Right lobe of liver (tissue), 6 donors: Measurements from ENCODE around the gene TICAM1. TPM values are rescaled to one million over a fixed set of nuclear protein-coding genes. Genes with fewer than 3 reads are reported as not detected.
"Not testable (repeated sequence)": the region's sequence is repeated elsewhere in the genome, so short reads cannot be mapped to it uniquely, and the experiment has no call there.

ENCODE experiments used
- ATAC-seq, 4 donors: fragments of 200-7000 bp; cut with Tn5 transposase; one replicate each; pipeline ENCODE4 v1.9.1; 2020; ENCODE audit warnings: mild to moderate bottlenecking in 4 of 4, moderate library complexity in 4 of 4
- DNase-seq, 3 donors: peaks; one replicate each; pipeline ENCODE4 v3.0.0-alpha.2; 2020
- H3K27ac ChIP-seq, 3 donors: fragments of 200-600 bp; one replicate each; pipeline ENCODE4 v1.8.0; 2022
- H3K27me3 ChIP-seq, 2 donors: fragments of 200-600 bp; one replicate each; pipeline ENCODE4 v1.8.0; 2022
- H3K36me3 ChIP-seq, 4 donors: fragments of 200-600 bp; sonication (generic) in 1 of 4; one replicate each; pipeline versions ENCODE4 v1.5.1 to v1.8.0; 2017 to 2022; ENCODE audit warnings: control low read depth in 1 of 4
- H3K4me1 ChIP-seq, 4 donors: fragments of 200-600 bp; sonication (generic) in 1 of 4; one replicate each; pipeline versions ENCODE4 v1.5.1 to v1.8.0; 2017 to 2022; ENCODE audit warnings: control low read depth in 1 of 4
- H3K4me3 ChIP-seq, 3 donors: fragments of 200-600 bp; one replicate each; pipeline ENCODE4 v1.8.0; 2022
- H3K9me3 ChIP-seq, 4 donors: fragments of 200-600 bp; sonication (generic) in 1 of 4; one replicate each; pipeline versions ENCODE4 v1.5.1 to v1.8.0; 2017 to 2022; ENCODE audit warnings: control low read depth in 1 of 4
- CTCF ChIP-seq, 4 donors: fragments of 200-600 bp in 3 of 4; fragments of 450-650 bp in 1 of 4; IDR thresholded peaks; one replicate each; pipeline versions ENCODE4 v1.5.1 to v1.8.0; 2016 to 2022; ENCODE audit warnings: antibody characterized with exemption in 4 of 4, mild to moderate bottlenecking in 2 of 4
- POLR2A ChIP-seq: fragments of 450-650 bp; IDR thresholded peaks from one replicate; pipeline ENCODE4 v1.6.1; 2017; ENCODE audit warnings: antibody characterized with exemption, mild to moderate bottlenecking
- WGBS: methylation state at CpG from one replicate; pipeline ENCODE4 v1.1.6; 2018; ENCODE audit warnings: low coverage, low lambda C conversion rate; ENCODE audit not compliant: insufficient coverage; ENCODE audit errors: missing lambda C conversion rate; 5-methylcytosine and 5-hydroxymethylcytosine counted together
- intact Hi-C, 2 donors: fragments of 100-400 bp; cut with DNase I; formaldehyde crosslinking; loops; one replicate each; pipeline versions ENCODE4 v1.11.2 to v1.14.1; 2022
- total RNA-seq, 6 experiments: library from RNA; depleted of rRNA in 2 of 6; stranded (reverse); fragments of >200 nt in 2 of 6; fragmentation: NEBNext Ultra II Directional in 3 of 6; extraction: Animal tissue kit (Norgen Biotek cat#: 25700) in 3 of 6; gene quantifications; one replicate each; pipeline versions ENCODE4 v1.1.0 to v1.2.4, GENCODE V29; 2016 to 2023
- donor health status: DM: no; HTN: yes; CAD: no.
- donor health status: DM: no; HTN: no; CAD: no.
- donor health status: DM: no; HTN: no; CAD: no.
- donor health status: DM: no; HTN: yes; CAD: no.
- donor health status: DM: no; HTN: yes; CAD: no.

TICAM1 gene
- total RNA-seq, 6 experiments from 2014 or later, result 6.9 to 14.6 (median 9.4) TPM

GRCh38 chr19:4867534-4868285, 36.2 kb upstream of the TICAM1 start, which contains the start of gene PLIN3:
Gene PLIN3, minus strand, starts transcription at chr19:4867667. Its CDS starts 6,273 bp downstream, at chr19:4861394.
- no peak for TF ChIP-seq CTCF (IDR thresholded peaks at IDR 0.05)
- TF ChIP-seq POLR2A, result peak; percentile 55
- intact Hi-C loops, result no loop called here
- no peaks in the 10 kb centered on the region for H3K36me3 ChIP-seq
- peak within 1 kb of the TSS; percentile 56 to 82 (median 73) for H3K27ac ChIP-seq
- 19% methylated on average over 7 of the region's 46 CpGs for WGBS
- ATAC-seq, result peak; percentile 92 to 99 (median 97)
- DNase-seq, result peak; percentile 97 to 99 (median 99)
- H3K4me1 ChIP-seq, result peaks cover 0 to 8% (median 0%) of the 10 kb centered on the region in 4 donors
- peak within 1 kb of the TSS; percentile 77 to 80 (median 78) for H3K4me3 ChIP-seq
- no peaks in the 10 kb centered on the region for H3K27me3 ChIP-seq
- H3K9me3 ChIP-seq, result no peaks in the 10 kb centered on the region

GRCh38 chr19:4866595-4867424, 35.3 kb upstream of the TICAM1 start:
- intact Hi-C loops, result no loop called here
- Histone ChIP-seq H3K27me3 (no peaks in the 10 kb centered on the region), H3K4me1 (peaks cover 0 to 8% (median 0%) of the 10 kb centered on the region in 4 donors), H3K9me3 (no peaks in the 10 kb centered on the region), H3K4me3 (peak overlapping the region; percentile 77 to 80 (median 78)), H3K27ac (peak overlapping the region; percentile 56 to 73 (median 56)), H3K36me3 (no peaks in the 10 kb centered on the region)
- 0% methylated on average over 16 of the region's 22 CpGs for WGBS
- TF ChIP-seq POLR2A (no peak), CTCF (IDR thresholded peaks at IDR 0.05) (no peak)
- DNase-seq (peak; percentile 68 to 78 (median 74)), ATAC-seq (peak; percentile 15 to 47 (median 24))

GRCh38 chr19:4861147-4861546, 29.6 kb upstream of the TICAM1 start:
- Histone ChIP-seq H3K4me1 (peaks cover 0 to 5% (median 0%) of the 10 kb centered on the region in 4 donors), H3K27me3 (no peaks in the 10 kb centered on the region), H3K9me3 (no peaks in the 10 kb centered on the region), H3K4me3 (no peak overlapping the region), H3K36me3 (peaks cover 0 to 24% (median 11%) of the 10 kb centered on the region in 4 donors), H3K27ac (no peak overlapping the region)
- TF ChIP-seq CTCF (IDR thresholded peaks at IDR 0.05), result no peak
- no peak for TF ChIP-seq POLR2A
- 40% methylated on average over 1 of the region's 10 CpGs for WGBS
- intact Hi-C loops, result no loop called here
- DNase-seq, result no peak
- ATAC-seq, result peak in 3 of 4 donors; percentile 21 to 50 (median 23)

- intact Hi-C loops, result no loop called here
- no peaks in the 10 kb centered on the region for H3K27me3 ChIP-seq
- H3K9me3 ChIP-seq, result no peaks in the 10 kb centered on the region
- peak in 1 of 4 donors; percentile 26 for ATAC-seq
- H3K4me1 ChIP-seq, result peaks cover 0 to 5% (median 0%) of the 10 kb centered on the region in 4 donors
- H3K27ac ChIP-seq, result no peak overlapping the region
- DNase-seq, result no peak
- TF ChIP-seq CTCF (IDR thresholded peaks at IDR 0.05) (no peak), POLR2A (no peak)
- H3K4me3 ChIP-seq, result no peak overlapping the region
- WGBS, result no CpG with 5 or more reads among the region's 11 CpGs
- peaks cover 0 to 28% (median 11%) of the 10 kb centered on the region in 4 donors for H3K36me3 ChIP-seq
Measured at GRCh38 chr19:4859697-4860096, 28.2 kb upstream of the TICAM1 start.

- peaks cover 0 to 28% (median 11%) of the 10 kb centered on the region in 4 donors for H3K36me3 ChIP-seq
- DNase-seq, H3K9me3 ChIP-seq, H3K27me3 ChIP-seq, H3K4me3 ChIP-seq, H3K27ac ChIP-seq, intact Hi-C loops, H3K4me1 ChIP-seq, ATAC-seq: not testable (repeated sequence)
- 85% methylated on average over 7 of the region's 12 CpGs for WGBS
Measured at GRCh38 chr19:4856468-4856867, 25.0 kb upstream of the TICAM1 start.

- H3K4me3 ChIP-seq, ATAC-seq, DNase-seq, H3K27me3 ChIP-seq, H3K4me1 ChIP-seq, H3K27ac ChIP-seq, H3K9me3 ChIP-seq: not testable (repeated sequence)
- intact Hi-C loops, result loop anchor here (5.0 kb wide), 2 partner anchors 36 to 46 kb away; no protein-coding TSS in a partner anchor
- 89% methylated on average over 8 of the region's 8 CpGs for WGBS
- H3K36me3 ChIP-seq, result peaks cover 0 to 15% (median 8%) of the 10 kb centered on the region in 4 donors
Measured at GRCh38 chr19:4853506-4853905, 22.0 kb upstream of the TICAM1 start.
